HG03025 (cell line): ENCODE data around the gene PSMC3IP.
A peak's percentile ranks its signal among the peaks of the same experiment; 100 is the strongest.
"Not testable (repeated sequence)": the region's sequence is repeated elsewhere in the genome, so short reads cannot be mapped to it uniquely, and the experiment has no call there.

Experiments used
- ATAC-seq: cut with Tn5 transposase; IDR thresholded peaks from one replicate; pipeline ENCODE4 v1.9.1; 2021; ENCODE audit warnings: mild to moderate bottlenecking, moderate library complexity; ENCODE audit not compliant: unreplicated experiment, low FRiP score

PSMC3IP gene

DNA sequence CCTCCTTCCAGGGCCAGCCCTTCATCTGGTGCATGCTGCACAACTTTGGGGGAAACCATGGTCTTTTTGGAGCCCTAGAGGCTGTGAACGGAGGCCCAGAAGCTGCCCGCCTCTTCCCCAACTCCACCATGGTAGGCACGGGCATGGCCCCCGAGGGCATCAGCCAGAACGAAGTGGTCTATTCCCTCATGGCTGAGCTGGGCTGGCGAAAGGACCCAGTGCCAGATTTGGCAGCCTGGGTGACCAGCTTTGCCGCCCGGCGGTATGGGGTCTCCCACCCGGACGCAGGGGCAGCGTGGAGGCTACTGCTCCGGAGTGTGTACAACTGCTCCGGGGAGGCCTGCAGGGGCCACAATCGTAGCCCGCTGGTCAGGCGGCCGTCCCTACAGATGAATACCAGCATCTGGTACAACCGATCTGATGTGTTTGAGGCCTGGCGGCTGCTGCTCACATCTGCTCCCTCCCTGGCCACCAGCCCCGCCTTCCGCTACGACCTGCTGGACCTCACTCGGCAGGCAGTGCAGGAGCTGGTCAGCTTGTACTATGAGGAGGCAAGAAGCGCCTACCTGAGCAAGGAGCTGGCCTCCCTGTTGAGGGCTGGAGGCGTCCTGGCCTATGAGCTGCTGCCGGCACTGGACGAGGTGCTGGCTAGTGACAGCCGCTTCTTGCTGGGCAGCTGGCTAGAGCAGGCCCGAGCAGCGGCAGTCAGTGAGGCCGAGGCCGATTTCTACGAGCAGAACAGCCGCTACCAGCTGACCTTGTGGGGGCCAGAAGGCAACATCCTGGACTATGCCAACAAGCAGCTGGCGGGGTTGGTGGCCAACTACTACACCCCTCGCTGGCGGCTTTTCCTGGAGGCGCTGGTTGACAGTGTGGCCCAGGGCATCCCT is 34.1 kb downstream of the PSMC3IP start:
- no peak for ATAC-seq

- no peak for ATAC-seq
These were observed 36.3 kb downstream of the PSMC3IP start for GRCh38 chr17:42541041-42541833.

DNA sequence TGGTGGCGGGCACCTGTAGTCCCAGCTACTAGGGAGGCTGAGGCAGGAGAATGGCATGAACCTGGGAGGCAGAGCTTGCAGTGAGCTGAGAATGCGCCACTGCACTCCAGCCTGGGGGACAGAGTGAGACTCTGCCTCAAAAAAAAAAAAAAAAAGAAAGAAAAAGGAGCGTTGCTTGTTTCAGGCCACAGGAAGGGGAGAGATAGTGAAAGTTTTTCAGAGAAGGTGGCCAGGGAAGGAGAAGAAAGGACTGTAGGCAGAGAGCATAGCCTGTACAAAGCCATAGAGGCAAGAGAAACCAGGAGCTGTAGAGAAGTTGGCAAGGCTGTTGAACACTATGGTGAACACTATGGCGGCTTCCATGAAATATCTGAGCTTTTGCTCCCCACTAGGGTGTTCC is 37.0 kb downstream of the PSMC3IP start:
- ATAC-seq, result not testable (repeated sequence)

- no peak for ATAC-seq
These were observed 39.0 kb downstream of the PSMC3IP start for GRCh38 chr17:42538482-42538881.

GRCh38 chr17:42537826-42538451 is 39.6 kb downstream of the PSMC3IP start:
- ATAC-seq, result no peak

GRCh38 chr17:42537156-42537805 is 40.2 kb downstream of the PSMC3IP start:
- ATAC-seq, result no peak

DNA sequence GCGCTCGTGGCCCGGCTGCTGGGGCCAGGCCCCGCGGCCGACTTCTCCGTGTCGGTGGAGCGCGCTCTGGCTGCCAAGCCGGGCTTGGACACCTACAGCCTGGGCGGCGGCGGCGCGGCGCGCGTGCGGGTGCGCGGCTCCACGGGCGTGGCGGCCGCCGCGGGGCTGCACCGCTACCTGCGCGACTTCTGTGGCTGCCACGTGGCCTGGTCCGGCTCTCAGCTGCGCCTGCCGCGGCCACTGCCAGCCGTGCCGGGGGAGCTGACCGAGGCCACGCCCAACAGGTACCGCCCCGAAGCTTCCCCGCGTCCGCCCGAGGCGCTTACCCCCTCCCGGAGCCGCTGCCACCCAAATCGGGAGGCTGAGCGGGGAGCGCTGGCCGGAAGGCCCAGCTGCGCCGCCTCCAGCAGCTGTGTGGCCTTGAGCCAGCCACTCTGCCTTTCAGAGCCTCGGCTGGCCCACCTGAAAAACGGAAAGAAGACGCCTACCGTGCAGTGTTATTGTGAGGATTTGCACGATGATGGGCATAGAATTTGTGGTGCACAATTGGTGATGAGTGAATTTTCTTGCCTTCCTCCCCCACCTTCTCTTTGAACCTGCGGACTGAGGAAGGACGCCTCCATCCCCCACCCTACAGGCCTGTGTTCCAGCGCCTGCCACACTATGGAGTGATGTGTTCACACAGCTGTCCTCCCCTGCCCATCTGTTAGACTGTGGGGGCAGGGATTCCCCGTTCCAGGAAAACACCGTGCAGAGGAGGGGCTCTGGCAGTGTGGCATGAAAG is 41.0 kb downstream of the PSMC3IP start:
- peak; percentile 47 for ATAC-seq

GRCh38 chr17:42536048-42536371 is 41.5 kb downstream of the PSMC3IP start, which contains the start of gene NAGLU:
NAGLU (plus strand) TSS chr17:42536241; CDS start chr17:42536273, 32 bp downstream.
- peak; percentile 70 for ATAC-seq

DNA sequence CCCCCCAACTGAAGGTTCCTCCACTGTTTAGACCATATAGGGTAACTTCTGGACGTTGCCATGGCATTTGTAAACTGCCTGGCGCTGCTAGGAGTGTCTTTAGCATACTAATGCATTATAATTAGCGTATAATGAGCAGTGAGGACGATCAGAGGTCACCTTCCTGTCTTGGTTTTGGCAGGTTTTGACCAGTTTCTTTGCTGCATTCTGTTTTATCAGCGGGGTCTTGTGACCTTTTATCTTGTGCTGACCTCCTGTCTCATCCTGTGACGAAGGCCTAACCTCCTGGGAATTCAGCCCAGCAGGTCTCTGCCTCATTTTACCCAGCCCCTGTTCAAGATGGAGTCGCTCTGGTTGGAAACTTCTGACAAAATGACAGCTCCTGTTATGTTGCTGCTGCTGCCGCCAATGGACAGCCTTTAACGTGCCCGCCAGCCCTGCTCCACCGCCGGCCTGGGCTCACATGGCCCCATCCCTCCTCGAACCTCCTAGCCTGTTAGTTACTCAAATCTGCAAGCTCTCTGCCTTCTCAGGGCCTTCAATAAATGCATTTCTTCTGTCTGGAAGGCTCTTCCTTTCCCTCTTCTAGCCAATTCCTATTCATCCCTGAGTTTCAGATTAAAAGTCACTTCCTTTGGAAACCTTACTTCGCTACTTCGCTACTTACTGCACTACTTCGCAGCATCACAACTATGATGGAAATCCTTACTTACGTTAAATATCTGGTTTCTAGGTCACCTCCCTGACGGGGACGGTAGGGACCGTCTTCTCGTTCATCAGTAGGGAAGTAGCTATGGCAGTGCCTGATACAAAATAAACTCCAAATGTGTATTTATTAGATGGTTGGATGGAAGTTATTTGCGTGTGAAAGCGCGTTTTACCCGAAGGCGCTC is 42.1 kb downstream of the PSMC3IP start:
- peak; percentile 7 for ATAC-seq

DNA sequence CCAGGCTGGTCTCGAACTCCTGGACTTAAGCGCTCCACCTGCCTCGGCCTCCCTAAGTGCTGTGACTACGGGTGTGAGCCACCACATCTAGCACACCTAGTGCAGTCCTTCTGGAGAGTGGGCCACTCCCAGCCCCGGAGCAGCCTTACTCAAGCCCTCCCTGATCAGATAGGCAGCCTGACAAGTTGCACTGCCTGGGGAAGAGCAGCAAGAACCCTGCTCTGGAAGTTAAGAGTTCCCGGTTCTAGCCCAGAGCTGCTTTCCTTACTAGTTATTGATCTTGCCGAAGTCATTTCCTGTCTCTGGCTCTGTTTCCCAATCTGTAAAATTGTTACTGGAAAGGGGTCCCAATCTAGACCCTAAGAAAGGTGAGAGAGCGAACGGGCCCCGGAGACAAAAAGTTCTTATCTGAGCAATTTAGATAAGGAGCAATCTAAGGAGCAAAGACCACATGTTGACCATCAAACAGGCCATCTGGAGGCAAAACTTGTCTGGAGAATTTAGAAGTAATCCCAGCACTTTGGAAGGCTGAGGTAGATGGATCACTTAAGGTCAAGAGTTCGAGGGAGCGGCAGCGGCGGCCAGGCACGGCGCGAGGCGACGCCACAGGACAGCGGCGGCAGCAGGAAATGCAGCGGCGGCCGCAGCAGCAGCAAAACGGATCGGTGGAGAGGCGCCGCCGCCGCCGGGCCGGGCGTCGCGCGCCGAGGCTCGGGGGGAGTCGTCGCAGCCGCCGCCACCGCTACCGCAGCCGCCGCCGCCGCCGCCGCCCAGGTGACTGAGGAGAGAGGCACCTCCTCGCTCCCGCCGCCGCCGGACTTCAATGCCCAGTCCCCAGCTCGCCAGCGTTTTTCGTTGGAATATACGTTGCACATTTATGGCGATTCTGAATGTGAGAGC is 45.8 kb downstream of the PSMC3IP start:
- no peak for ATAC-seq

DNA sequence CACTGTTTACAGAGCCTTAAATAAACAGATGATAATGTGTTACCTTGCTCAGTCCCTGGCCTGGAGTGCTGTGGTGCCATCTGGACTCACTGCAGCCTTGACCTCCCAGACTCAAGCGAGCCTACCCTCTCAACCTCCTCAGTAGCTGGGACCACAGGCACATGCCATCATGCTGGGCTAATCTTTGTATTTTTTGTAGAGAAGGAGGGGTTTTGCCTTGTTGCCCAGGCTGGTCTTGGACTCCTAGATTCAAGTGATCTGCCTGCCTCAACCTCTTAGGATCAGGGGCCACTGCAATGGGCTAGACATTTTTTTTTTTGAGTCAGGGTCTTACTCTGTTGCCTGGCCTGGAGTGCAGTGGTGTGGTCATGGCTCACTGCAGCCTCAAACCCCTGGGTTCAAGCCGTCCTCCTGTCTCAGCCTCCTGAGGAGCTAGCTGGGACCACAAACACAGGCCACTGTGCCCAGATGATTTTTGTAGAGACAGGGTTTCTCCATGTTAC is 46.5 kb downstream of the PSMC3IP start:
- no peak for ATAC-seq

DNA sequence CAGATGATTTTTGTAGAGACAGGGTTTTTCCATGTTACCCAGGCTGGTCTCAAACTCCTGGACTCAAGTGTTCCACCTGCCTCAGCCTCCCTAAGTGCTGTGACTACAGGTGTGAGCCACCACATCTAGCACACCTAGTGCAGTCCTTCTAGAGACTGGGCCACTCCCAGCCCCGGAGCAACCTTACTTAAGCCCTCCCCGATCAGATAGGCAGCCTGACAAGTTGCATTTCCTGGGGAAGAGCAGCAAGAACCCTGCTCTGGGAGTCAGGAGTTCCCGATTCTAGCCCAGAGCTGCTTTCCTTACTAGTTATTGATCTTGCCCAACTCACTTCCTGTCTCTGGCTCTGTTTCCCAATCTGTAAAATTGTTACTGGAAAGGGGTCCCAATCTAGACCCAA is 48.5 kb downstream of the PSMC3IP start:
- no peak for ATAC-seq

- no peak for ATAC-seq
These were observed 49.6 kb downstream of the PSMC3IP start for GRCh38 chr17:42527932-42528331.

DNA sequence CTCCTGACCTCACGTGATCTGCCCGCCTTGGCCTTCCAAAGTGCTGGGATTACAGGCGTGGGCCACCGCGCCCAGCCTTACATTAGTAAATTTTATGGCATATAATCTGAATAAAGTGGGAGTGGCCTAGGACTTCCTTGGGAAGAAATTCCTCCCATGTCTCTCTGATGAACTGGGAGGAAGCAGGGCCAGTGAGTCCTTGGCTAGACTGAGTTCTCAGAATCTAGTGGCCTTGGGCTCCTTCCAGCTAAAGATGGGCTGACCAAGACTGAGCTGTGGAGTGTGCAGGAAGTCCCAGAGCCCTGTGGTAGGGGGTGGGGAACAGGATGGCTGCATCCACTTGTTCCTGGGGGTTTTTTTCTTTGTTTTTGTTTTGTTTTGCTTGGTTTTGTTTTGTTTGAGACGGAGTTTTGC is 51.5 kb downstream of the PSMC3IP start:
- ATAC-seq, result no peak

DNA sequence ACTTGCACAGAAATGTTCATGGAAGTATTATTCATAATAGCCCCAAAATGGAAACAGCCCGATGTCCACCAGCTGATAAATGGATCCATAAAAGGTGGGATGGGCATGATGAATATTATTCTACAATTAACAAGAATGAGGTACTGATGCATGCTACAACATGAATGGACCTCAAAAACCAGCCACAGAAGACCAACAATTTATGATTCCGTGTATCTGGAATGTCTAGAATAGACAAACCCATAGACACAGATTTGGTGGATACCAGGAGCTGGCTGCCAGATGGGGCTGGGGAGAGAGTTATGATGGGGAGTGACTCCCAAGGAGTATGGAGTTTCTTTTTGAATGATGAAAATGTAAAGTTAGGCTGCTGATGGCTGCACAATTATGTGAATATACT is 52.3 kb downstream of the PSMC3IP start:
- no peak for ATAC-seq

GRCh38 chr17:42522798-42523278 is 54.7 kb downstream of the PSMC3IP start:
- ATAC-seq, result no peak
